B cell (primary cell): ENCODE data around the gene TPP2. TPM values are rescaled to one million over a fixed set of nuclear protein-coding genes. Genes with fewer than 3 reads are reported as not detected.

ENCODE experiments used
- ATAC-seq: fragments of 200-7000 bp; cut with Tn5 transposase; one replicate; pipeline ENCODE4 v1.10.0; 2021; ENCODE audit warnings: low read depth, mild to moderate bottlenecking, moderate number of reproducible peaks, moderate library complexity
- CTCF ChIA-PET: fragments of 350-600 bp; sonication (Branson Sonifier 250); formaldehyde crosslinking; loops from one replicate; lab custom pipeline; 2021; ENCODE audit warnings: antibody characterized with exemption, inconsistent platforms; lab: Charles Lee
- POLR2A ChIA-PET: fragments of 350-600 bp; sonication (Branson Sonifier 250); formaldehyde crosslinking; loops from one replicate; lab custom pipeline; 2021; ENCODE audit warnings: antibody characterized with exemption; lab: Charles Lee
- DNase-seq: peaks from one replicate; pipeline ENCODE4 v3.0.0; 2013
- H2AFZ ChIP-seq: 2 replicates; pipeline ENCODE4 v1.6.1; 2012; ENCODE audit warnings: mild to moderate bottlenecking, low read depth, low read length; ENCODE audit not compliant: insufficient read depth, poor library complexity, severe bottlenecking
- H3K27ac ChIP-seq, 2 donors: 1 replicate in 1 of 2; 2 replicates in 1 of 2; pipeline ENCODE4 v1.5.1; 2012 to 2013; ENCODE audit warnings: low read length in 2 of 2, mild to moderate bottlenecking in 2 of 2, moderate library complexity in 1 of 2
- H3K27me3 ChIP-seq, 4 experiments: fragments of 200-600 bp in 1 of 4; sonication (generic) in 1 of 4; replicated peaks in 1 of 4; 1 replicate in 2 of 4; 2 replicates in 2 of 4; pipeline versions ENCODE4 v1.6.1 to v1.7.0; 2013 to 2016; ENCODE audit warnings: low read length in 3 of 4, mild to moderate bottlenecking in 2 of 4, mixed read lengths in 1 of 4, moderate library complexity in 1 of 4; ENCODE audit not compliant: insufficient read depth in 4 of 4, control insufficient read depth in 3 of 4; ENCODE audit errors: control extremely low read depth in 1 of 4
- H3K36me3 ChIP-seq, 2 experiments: replicated peaks in 1 of 2; 1 replicate in 1 of 2; 2 replicates in 1 of 2; pipeline versions ENCODE4 v1.6.1 to v1.7.1; 2013; ENCODE audit warnings: low read length in 1 of 2; ENCODE audit not compliant: insufficient read depth in 2 of 2, control insufficient read depth in 1 of 2; ENCODE audit errors: control extremely low read depth in 1 of 2, extremely low read depth in 1 of 2
- H3K4me1 ChIP-seq, 2 donors: fragments of 200-600 bp in 1 of 2; sonication (generic) in 1 of 2; 1 replicate in 1 of 2; 2 replicates in 1 of 2; pipeline versions ENCODE4 v1.5.1 to v1.6.1; 2013 to 2017; ENCODE audit warnings: low read length in 2 of 2; ENCODE audit not compliant: control insufficient read depth in 2 of 2, insufficient read depth in 2 of 2
- H3K4me2 ChIP-seq: replicated peaks from 2 replicates; pipeline ENCODE3; 2012; ENCODE audit warnings: mild to moderate bottlenecking, low read depth, low read length; ENCODE audit not compliant: poor library complexity, severe bottlenecking
- H3K4me3 ChIP-seq, 5 experiments: fragments of 200-600 bp in 1 of 5; sonication (generic) in 1 of 5; 1 replicate in 3 of 5; 2 replicates in 2 of 5; pipeline versions ENCODE4 v1.5.1 to v1.7.0; 2011 to 2016; ENCODE audit warnings: low read length in 4 of 5, mild to moderate bottlenecking in 4 of 5, low read depth in 2 of 5, control low read depth in 1 of 5, moderate library complexity in 1 of 5; ENCODE audit not compliant: insufficient read depth in 1 of 5; ENCODE audit errors: control extremely low read depth in 1 of 5, extremely low read depth in 1 of 5
- H3K79me2 ChIP-seq: fragments of 200-600 bp; sonication (generic); one replicate; pipeline ENCODE4 v1.6.0; 2016; ENCODE audit warnings: low read length; ENCODE audit not compliant: control insufficient read depth, insufficient read depth
- H3K9ac ChIP-seq: fragments of 200-600 bp; sonication (generic); 2 replicates; pipeline ENCODE4 v1.6.1; 2017; ENCODE audit warnings: mild to moderate bottlenecking, low read length, moderate library complexity
- H3K9me3 ChIP-seq, 3 donors: one replicate each; pipeline versions ENCODE4 v1.6.1 to v1.7.1; 2013; ENCODE audit warnings: low read length in 2 of 3; ENCODE audit not compliant: control insufficient read depth in 2 of 3, insufficient read depth in 1 of 3; ENCODE audit errors: control extremely low read depth in 1 of 3
- H4K20me1 ChIP-seq: 2 replicates; pipeline ENCODE4 v1.6.0; 2012; ENCODE audit warnings: mild to moderate bottlenecking, low read length; ENCODE audit not compliant: insufficient read depth, control insufficient read depth, poor library complexity, severe bottlenecking
- H3K27ac Mint-ChIP-seq: one replicate; pipeline ENCODE4 v1.8.0; 2021; ENCODE audit warnings: mixed read lengths
- H3K27me3 Mint-ChIP-seq: one replicate; pipeline ENCODE4 v1.8.0; 2021; ENCODE audit warnings: mixed read lengths
- H3K4me1 Mint-ChIP-seq: one replicate; pipeline ENCODE4 v1.8.0; 2021; ENCODE audit warnings: mixed read lengths
- H3K4me3 Mint-ChIP-seq: one replicate; pipeline ENCODE4 v1.8.0; 2021; ENCODE audit warnings: mixed read lengths
- H3K9me3 Mint-ChIP-seq: one replicate; pipeline ENCODE4 v1.8.0; 2022; ENCODE audit warnings: mixed read lengths; ENCODE audit not compliant: insufficient read depth
- EZH2 ChIP-seq: IDR thresholded peaks from 2 replicates; pipeline ENCODE4 v1.6.1; 2012; ENCODE audit warnings: borderline replicate concordance, low read depth, mild to moderate bottlenecking, moderate library complexity, low read length; ENCODE audit not compliant: insufficient read depth, poor library complexity, severe bottlenecking
- WGBS: methylation state at CpG from one replicate; pipeline ENCODE4 v1.1.5; 2013; ENCODE audit warnings: missing lambda C conversion rate; ENCODE audit not compliant: insufficient coverage; 5-methylcytosine and 5-hydroxymethylcytosine counted together
- intact Hi-C: fragments of 100-400 bp; cut with micrococcal nuclease; formaldehyde crosslinking; loops from one replicate; pipeline ENCODE4 v1.10.0; 2022
- polyA plus RNA-seq: library from polyadenylated mRNA; depleted of rRNA; stranded (reverse); fragments of >200 nt; gene quantifications from 2 replicates; pipeline ENCODE4 v1.2.3, GENCODE V29; 2012
- total RNA-seq, 2 donors: library from RNA; stranded (reverse); fragments of 120-200 nt in 1 of 2; gene quantifications; 1 replicate in 1 of 2; 2 replicates in 1 of 2; pipeline versions ENCODE4 v1.2.3 to v1.2.4, GENCODE V29; 2013 to 2022
- TF ChIP-seq, protein P1 (sequence below): fragments of 200-600 bp; IDR thresholded peaks from one replicate; pipeline ENCODE4 v1.8.0; 2022; ENCODE audit warnings: antibody characterized with exemption, mild to moderate bottlenecking

TPP2 gene
- total and polyA plus RNA-seq, 2 donors (not counting 1 experiment from before 2014, with no cell fraction given), result 22.1 to 51.1 TPM

- Histone ChIP-seq H3K79me2 (no peaks in the 10 kb centered on the region), H3K4me3 (no peak overlapping the region), H3K4me1 (no peaks in the 10 kb centered on the region), H3K36me3 (no peaks in the 10 kb centered on the region), H3K27me3 (peaks cover 0 to 15% (median 6%) of the 10 kb centered on the region in 4 experiments), H3K9me3 (no peaks in the 10 kb centered on the region), H3K4me2 (no peak overlapping the region), H3K9ac (no peak overlapping the region), H3K27ac (no peak overlapping the region), H2AFZ (no peak overlapping the region), H4K20me1 (no peaks in the 10 kb centered on the region)
- Mint-ChIP-seq H3K4me3 (no peak overlapping the region), H3K27ac (no peak overlapping the region), H3K4me1 (no peaks in the 10 kb centered on the region), H3K27me3 (peaks cover 31% of the 10 kb centered on the region), H3K9me3 (no peaks in the 10 kb centered on the region)
- 90% methylated on average over 4 of the region's 4 CpGs for WGBS
- ChIA-PET POLR2A (no interaction called here), CTCF (interaction anchor here (1.8 kb wide), 1 partner anchor 12 kb away, joined by 6 read pairs; no protein-coding TSS in a partner anchor)
- DNase-seq (no peak), ATAC-seq (no peak)
- TF ChIP-seq, protein P1, sequence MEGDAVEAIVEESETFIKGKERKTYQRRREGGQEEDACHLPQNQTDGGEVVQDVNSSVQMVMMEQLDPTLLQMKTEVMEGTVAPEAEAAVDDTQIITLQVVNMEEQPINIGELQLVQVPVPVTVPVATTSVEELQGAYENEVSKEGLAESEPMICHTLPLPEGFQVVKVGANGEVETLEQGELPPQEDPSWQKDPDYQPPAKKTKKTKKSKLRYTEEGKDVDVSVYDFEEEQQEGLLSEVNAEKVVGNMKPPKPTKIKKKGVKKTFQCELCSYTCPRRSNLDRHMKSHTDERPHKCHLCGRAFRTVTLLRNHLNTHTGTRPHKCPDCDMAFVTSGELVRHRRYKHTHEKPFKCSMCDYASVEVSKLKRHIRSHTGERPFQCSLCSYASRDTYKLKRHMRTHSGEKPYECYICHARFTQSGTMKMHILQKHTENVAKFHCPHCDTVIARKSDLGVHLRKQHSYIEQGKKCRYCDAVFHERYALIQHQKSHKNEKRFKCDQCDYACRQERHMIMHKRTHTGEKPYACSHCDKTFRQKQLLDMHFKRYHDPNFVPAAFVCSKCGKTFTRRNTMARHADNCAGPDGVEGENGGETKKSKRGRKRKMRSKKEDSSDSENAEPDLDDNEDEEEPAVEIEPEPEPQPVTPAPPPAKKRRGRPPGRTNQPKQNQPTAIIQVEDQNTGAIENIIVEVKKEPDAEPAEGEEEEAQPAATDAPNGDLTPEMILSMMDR, result no peak
- no peak for TF ChIP-seq EZH2
- intact Hi-C loops, result no loop called here
Observed at GRCh38 chr13:102567857-102568256, 28.9 kb upstream of the TPP2 start.

DNA sequence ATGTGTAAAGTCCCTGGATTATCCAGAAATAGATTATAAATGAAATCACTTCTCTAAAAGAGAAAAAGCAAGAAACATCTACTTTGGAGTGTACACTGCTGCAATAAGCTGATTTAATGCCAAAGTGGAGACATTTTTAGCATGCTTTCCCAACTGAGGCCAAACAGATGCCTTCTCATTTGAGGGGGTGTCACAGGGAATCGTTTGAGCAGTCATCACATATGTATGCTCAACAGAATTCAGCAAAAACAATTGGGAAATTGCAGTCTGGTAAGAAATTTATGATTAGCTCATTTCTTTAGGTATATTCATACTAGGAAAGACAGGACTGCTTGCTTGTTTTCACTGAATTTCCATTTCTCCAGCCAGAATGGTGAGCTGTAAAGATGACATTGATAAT lies 27.3 kb upstream of the TPP2 start:
- ATAC-seq, result no peak
- Histone ChIP-seq H3K27ac (no peak overlapping the region), H3K4me2 (no peak overlapping the region), H3K9me3 (no peaks in the 10 kb centered on the region), H3K27me3 (peaks cover 0 to 15% (median 6%) of the 10 kb centered on the region in 4 experiments), H2AFZ (no peak overlapping the region), H3K4me1 (no peaks in the 10 kb centered on the region), H3K79me2 (no peaks in the 10 kb centered on the region), H3K4me3 (no peak overlapping the region), H3K9ac (no peak overlapping the region), H3K36me3 (no peaks in the 10 kb centered on the region), H4K20me1 (no peaks in the 10 kb centered on the region)
- Mint-ChIP-seq H3K4me1 (no peaks in the 10 kb centered on the region), H3K27me3 (peaks cover 36% of the 10 kb centered on the region), H3K4me3 (no peak overlapping the region), H3K9me3 (no peaks in the 10 kb centered on the region), H3K27ac (no peak overlapping the region)
- POLR2A ChIA-PET, result no interaction called here
- intact Hi-C loops, result no loop called here
- no CpG with 5 or more reads among the region's 1 CpG for WGBS
- CTCF ChIA-PET, result interaction anchor here (1.4 kb wide), 1 partner anchor 12 kb away, joined by 3 read pairs; no protein-coding TSS in a partner anchor
- TF ChIP-seq, protein P1, result no peak
- no peak for TF ChIP-seq EZH2
- no peak for DNase-seq
